ENCODE measurements around the gene GTF2A1.
"Not testable (repeated sequence)": the region's sequence is repeated elsewhere in the genome, so short reads cannot be mapped to it uniquely, and the experiment has no call there.

The GTF2A1 gene

GRCh38 chr14:81220830-81221578 lies at the start of gene GTF2A1:
Gene GTF2A1, minus strand, starts transcription at chr14:81220959. Its CDS starts 441 bp downstream, at chr14:81220518.
- peak; percentile 96 for DNase-seq

- no peak for DNase-seq
Measured at GRCh38 chr14:81269979-81270375, 49.2 kb upstream of the GTF2A1 start.

GRCh38 chr14:81269100-81269978 lies 48.6 kb upstream of the GTF2A1 start:
- DNase-seq = no peak

- DNase-seq = no peak
Measured at GRCh38 chr14:81268016-81268416, 47.3 kb upstream of the GTF2A1 start.

- no peak for DNase-seq
Measured at GRCh38 chr14:81265636-81266169, 44.9 kb upstream of the GTF2A1 start.

GRCh38 chr14:81264671-81265070 lies 43.9 kb upstream of the GTF2A1 start:
- no peak for DNase-seq

GRCh38 chr14:81263777-81264410 lies 43.1 kb upstream of the GTF2A1 start:
- no peak for DNase-seq

GRCh38 chr14:81261176-81261575 lies 40.4 kb upstream of the GTF2A1 start:
- no peak for DNase-seq

GRCh38 chr14:81260732-81261131 lies 40.0 kb upstream of the GTF2A1 start:
- DNase-seq = no peak

GRCh38 chr14:81256289-81256960 lies 35.7 kb upstream of the GTF2A1 start:
- no peak for DNase-seq

GRCh38 chr14:81252278-81252677 lies 31.5 kb upstream of the GTF2A1 start:
- DNase-seq = no peak

- no peak for DNase-seq
Measured at GRCh38 chr14:81247271-81247766, 26.6 kb upstream of the GTF2A1 start.

GRCh38 chr14:81246461-81247270 lies 25.9 kb upstream of the GTF2A1 start:
- DNase-seq = no peak

GRCh38 chr14:81245771-81246170 lies 25.0 kb upstream of the GTF2A1 start:
- no peak for DNase-seq

GRCh38 chr14:81244431-81244830 lies 23.7 kb upstream of the GTF2A1 start:
- not testable (repeated sequence) for DNase-seq

- no peak for DNase-seq
Measured at GRCh38 chr14:81243499-81243898, 22.7 kb upstream of the GTF2A1 start.

GRCh38 chr14:81236849-81237248 lies 16.1 kb upstream of the GTF2A1 start:
- not testable (repeated sequence) for DNase-seq

- DNase-seq = no peak
Measured at GRCh38 chr14:81236138-81236537, 15.4 kb upstream of the GTF2A1 start.

- DNase-seq = no peak
Measured at GRCh38 chr14:81235096-81235495, 14.3 kb upstream of the GTF2A1 start.

GRCh38 chr14:81234278-81234677 lies 13.5 kb upstream of the GTF2A1 start:
- DNase-seq = no peak

GRCh38 chr14:81233615-81234014 lies 12.9 kb upstream of the GTF2A1 start:
- no peak for DNase-seq

- DNase-seq = no peak
Measured at GRCh38 chr14:81231540-81231939, 10.8 kb upstream of the GTF2A1 start.
